GM11168 (cell line): Measurements from ENCODE around the gene C12orf60.

Experiments used
- in situ Hi-C: fragments of 300-500 bp; cut with MboI; formaldehyde crosslinking; loops from one replicate; pipeline ENCODE4 v1.12.0; 2022; ENCODE audit warnings: low sequenced_read_pairs; ENCODE audit not compliant: unreplicated experiment

C12orf60 gene

GRCh38 chr12:14868916-14869506, 65.5 kb downstream of the C12orf60 start:
- in situ Hi-C loops: no loop called here

GRCh38 chr12:14871247-14871646, 67.8 kb downstream of the C12orf60 start:
- in situ Hi-C loops: no loop called here

- in situ Hi-C loops: no loop called here
Observed at GRCh38 chr12:14871886-14872285, 68.4 kb downstream of the C12orf60 start.

- in situ Hi-C loops: no loop called here
Observed at GRCh38 chr12:14873440-14874185, 70.1 kb downstream of the C12orf60 start.
